Measurements from ENCODE around the gene NTM.

Gene NTM

GRCh38 chr11:131875611-131876010 lies 505.2 kb downstream of the NTM start:
- DNase-seq, result no peak

GRCh38 chr11:131877246-131877942 lies 507.0 kb downstream of the NTM start:
- no peak for DNase-seq

- DNase-seq, result no peak
Measured at GRCh38 chr11:131880316-131880715, 509.9 kb downstream of the NTM start.

- no peak for DNase-seq
Measured at GRCh38 chr11:131880976-131881375, 510.6 kb downstream of the NTM start.

- no peak for DNase-seq
Measured at GRCh38 chr11:131883332-131883731, 512.9 kb downstream of the NTM start.

GRCh38 chr11:131884461-131885073 lies 514.2 kb downstream of the NTM start:
- DNase-seq, result no peak

- no peak for DNase-seq
Measured at GRCh38 chr11:131885431-131885830, 515.0 kb downstream of the NTM start.

- DNase-seq, result no peak
Measured at GRCh38 chr11:131886201-131886600, 515.8 kb downstream of the NTM start.

GRCh38 chr11:131888230-131888855 lies 517.9 kb downstream of the NTM start:
- no peak for DNase-seq

- DNase-seq, result no peak
Measured at GRCh38 chr11:131889146-131889577, 518.7 kb downstream of the NTM start.

- no peak for DNase-seq
Measured at GRCh38 chr11:131889760-131890581, 519.6 kb downstream of the NTM start.

- no peak for DNase-seq
Measured at GRCh38 chr11:131893103-131893890, 522.9 kb downstream of the NTM start.

- no peak for DNase-seq
Measured at GRCh38 chr11:131893988-131894387, 523.6 kb downstream of the NTM start.

- no peak for DNase-seq
Measured at GRCh38 chr11:131894615-131895544, 524.5 kb downstream of the NTM start.

- DNase-seq, result no peak
Measured at GRCh38 chr11:131895865-131896264, 525.5 kb downstream of the NTM start.

- no peak for DNase-seq
Measured at GRCh38 chr11:131896978-131897615, 526.7 kb downstream of the NTM start.

GRCh38 chr11:131897956-131898355 lies 527.5 kb downstream of the NTM start:
- no peak for DNase-seq

- no peak for DNase-seq
Measured at GRCh38 chr11:131898949-131899348, 528.5 kb downstream of the NTM start.

GRCh38 chr11:131899950-131900580 lies 529.6 kb downstream of the NTM start:
- no peak for DNase-seq

GRCh38 chr11:131902421-131902820 lies 532.0 kb downstream of the NTM start:
- DNase-seq, result no peak
